Stimulated activated naive CD8-positive, alpha-beta T cell treated with anti-CD3 and anti-CD28 coated beads, Interleukin-15, Interleukin-2, amounts not matched to agents 100 ng/mL and 50 ng/mL, for 24 hours (primary cell): ENCODE results near the gene UGT1A6.
"Not testable (repeated sequence)": the region's sequence is repeated elsewhere in the genome, so short reads cannot be mapped to it uniquely, and the experiment has no call there.

Experiments used
- H3K27ac Mint-ChIP-seq: one replicate; pipeline ENCODE4 v1.8.0; 2021; ENCODE audit warnings: mild to moderate bottlenecking, mixed read lengths
- H3K27me3 Mint-ChIP-seq: one replicate; pipeline ENCODE4 v1.8.0; 2021; ENCODE audit warnings: mixed read lengths
- H3K36me3 Mint-ChIP-seq: one replicate; pipeline ENCODE4 v1.8.0; 2021; ENCODE audit warnings: low read depth, mixed read lengths
- H3K4me1 Mint-ChIP-seq: one replicate; pipeline ENCODE4 v1.8.0; 2021; ENCODE audit warnings: low read depth, mixed read lengths
- H3K4me3 Mint-ChIP-seq: one replicate; pipeline ENCODE4 v1.8.0; 2021; ENCODE audit warnings: mild to moderate bottlenecking, mixed read lengths
- H3K9me3 Mint-ChIP-seq: one replicate; pipeline ENCODE4 v1.8.0; 2021; ENCODE audit warnings: mixed read lengths

Gene UGT1A6

GRCh38 chr2:233699424-233700027 lies 6.8 kb downstream of the UGT1A6 start:
- Mint-ChIP-seq H3K27me3 (no peaks in the 10 kb centered on the region), H3K27ac (no peak overlapping the region), H3K4me3 (no peak overlapping the region), H3K9me3 (no peaks in the 10 kb centered on the region), H3K36me3 (no peaks in the 10 kb centered on the region), H3K4me1 (no peaks in the 10 kb centered on the region)

- H3K9me3 Mint-ChIP-seq: no peaks in the 10 kb centered on the region
These were observed 7.4 kb downstream of the UGT1A6 start for GRCh38 chr2:233700028-233700635.

GRCh38 chr2:233700842-233701241 lies 8.2 kb downstream of the UGT1A6 start:
- not testable (repeated sequence) for H3K4me3 Mint-ChIP-seq, H3K27me3 Mint-ChIP-seq, H3K27ac Mint-ChIP-seq, H3K9me3 Mint-ChIP-seq, H3K36me3 Mint-ChIP-seq, H3K4me1 Mint-ChIP-seq

More at GRCh38 chr2:233700028-233700635, 7.4 kb downstream of the UGT1A6 start:
- no peak overlapping the region for H3K4me3 Mint-ChIP-seq
- no peaks in the 10 kb centered on the region for H3K4me1 Mint-ChIP-seq
- no peaks in the 10 kb centered on the region for H3K36me3 Mint-ChIP-seq
- H3K27ac Mint-ChIP-seq: no peak overlapping the region
- no peaks in the 10 kb centered on the region for H3K27me3 Mint-ChIP-seq

GRCh38 chr2:233702238-233702637 lies 9.5 kb downstream of the UGT1A6 start:
- H3K27me3 Mint-ChIP-seq: no peaks in the 10 kb centered on the region
- no peak overlapping the region for H3K27ac Mint-ChIP-seq
- no peaks in the 10 kb centered on the region for H3K4me1 Mint-ChIP-seq
- no peak overlapping the region for H3K4me3 Mint-ChIP-seq
- no peaks in the 10 kb centered on the region for H3K9me3 Mint-ChIP-seq
- H3K36me3 Mint-ChIP-seq: no peaks in the 10 kb centered on the region

- Mint-ChIP-seq H3K27me3 (peaks cover 5% of the 10 kb centered on the region), H3K9me3 (no peaks in the 10 kb centered on the region), H3K36me3 (no peaks in the 10 kb centered on the region), H3K27ac (no peak overlapping the region), H3K4me3 (no peak overlapping the region), H3K4me1 (no peaks in the 10 kb centered on the region)
These were observed 13.3 kb downstream of the UGT1A6 start for GRCh38 chr2:233705911-233706506.

- H3K27ac Mint-ChIP-seq: no peak overlapping the region
- H3K27me3 Mint-ChIP-seq: peaks cover 5% of the 10 kb centered on the region
- H3K4me3 Mint-ChIP-seq: no peak overlapping the region
- H3K4me1 Mint-ChIP-seq: no peaks in the 10 kb centered on the region
- no peaks in the 10 kb centered on the region for H3K36me3 Mint-ChIP-seq
- no peaks in the 10 kb centered on the region for H3K9me3 Mint-ChIP-seq
These were observed 14.0 kb downstream of the UGT1A6 start for GRCh38 chr2:233706720-233707119.

- Mint-ChIP-seq H3K4me1 (no peaks in the 10 kb centered on the region), H3K27me3 (peaks cover 12% of the 10 kb centered on the region), H3K9me3 (no peaks in the 10 kb centered on the region), H3K27ac (no peak overlapping the region), H3K36me3 (no peaks in the 10 kb centered on the region), H3K4me3 (no peak overlapping the region)
These were observed 15.4 kb downstream of the UGT1A6 start for GRCh38 chr2:233707940-233708644.

GRCh38 chr2:233708942-233709341 lies 16.3 kb downstream of the UGT1A6 start:
- H3K4me1 Mint-ChIP-seq: no peaks in the 10 kb centered on the region
- no peaks in the 10 kb centered on the region for H3K9me3 Mint-ChIP-seq
- H3K4me3 Mint-ChIP-seq: no peak overlapping the region
- H3K27ac Mint-ChIP-seq: no peak overlapping the region
- peaks cover 14% of the 10 kb centered on the region for H3K27me3 Mint-ChIP-seq
- H3K36me3 Mint-ChIP-seq: no peaks in the 10 kb centered on the region

GRCh38 chr2:233711312-233712008 lies 18.8 kb downstream of the UGT1A6 start:
- H3K4me3 Mint-ChIP-seq: no peak overlapping the region
- no peaks in the 10 kb centered on the region for H3K4me1 Mint-ChIP-seq
- no peaks in the 10 kb centered on the region for H3K9me3 Mint-ChIP-seq
- no peak overlapping the region for H3K27ac Mint-ChIP-seq
- H3K36me3 Mint-ChIP-seq: no peaks in the 10 kb centered on the region
- H3K27me3 Mint-ChIP-seq: peaks cover 28% of the 10 kb centered on the region

GRCh38 chr2:233712611-233713261 lies 20.0 kb downstream of the UGT1A6 start, which contains the start of gene UGT1A5:
TSS of gene UGT1A5 (plus strand) at chr2:233712907. CDS start at chr2:233712992, 85 bp downstream.
- H3K27me3 Mint-ChIP-seq: peaks cover 35% of the 10 kb centered on the region
- H3K27ac Mint-ChIP-seq: no peak within 1 kb of the TSS
- H3K9me3 Mint-ChIP-seq: no peaks in the 10 kb centered on the region
- no peak within 1 kb of the TSS for H3K4me3 Mint-ChIP-seq
- no peaks in the 10 kb centered on the region for H3K36me3 Mint-ChIP-seq
- no peaks in the 10 kb centered on the region for H3K4me1 Mint-ChIP-seq

GRCh38 chr2:233713262-233713615 lies 20.5 kb downstream of the UGT1A6 start:
- H3K9me3 Mint-ChIP-seq: no peaks in the 10 kb centered on the region
- H3K27me3 Mint-ChIP-seq: peaks cover 38% of the 10 kb centered on the region
- no peak overlapping the region for H3K4me3 Mint-ChIP-seq
- H3K4me1 Mint-ChIP-seq: no peaks in the 10 kb centered on the region
- no peak overlapping the region for H3K27ac Mint-ChIP-seq
- no peaks in the 10 kb centered on the region for H3K36me3 Mint-ChIP-seq

- Mint-ChIP-seq H3K4me1 (no peaks in the 10 kb centered on the region), H3K27ac (no peak overlapping the region), H3K36me3 (no peaks in the 10 kb centered on the region), H3K4me3 (no peak overlapping the region), H3K27me3 (peaks cover 42% of the 10 kb centered on the region), H3K9me3 (no peaks in the 10 kb centered on the region)
These were observed 21.4 kb downstream of the UGT1A6 start for GRCh38 chr2:233714121-233714520.

GRCh38 chr2:233718552-233718951 lies 25.9 kb downstream of the UGT1A6 start, which contains the start of gene UGT1A4:
TSS of gene UGT1A4 (plus strand) at chr2:233718736. CDS start at chr2:233718821, 85 bp downstream.
- Mint-ChIP-seq H3K27me3 (peaks cover 46% of the 10 kb centered on the region), H3K27ac (no peak within 1 kb of the TSS), H3K36me3 (no peaks in the 10 kb centered on the region), H3K4me3 (no peak within 1 kb of the TSS), H3K4me1 (no peaks in the 10 kb centered on the region), H3K9me3 (no peaks in the 10 kb centered on the region)

GRCh38 chr2:233728723-233729301 lies 36.1 kb downstream of the UGT1A6 start, which contains the start of gene UGT1A3:
TSS of gene UGT1A3 (plus strand) at chr2:233729042. CDS start at chr2:233729127, 85 bp downstream.
- Mint-ChIP-seq H3K4me1 (no peaks in the 10 kb centered on the region), H3K27ac (no peak within 1 kb of the TSS), H3K4me3 (no peak within 1 kb of the TSS), H3K27me3 (peaks cover 17% of the 10 kb centered on the region), H3K9me3 (no peaks in the 10 kb centered on the region), H3K36me3 (no peaks in the 10 kb centered on the region)
